Measurements from ENCODE around the gene HELZ. TPM values are rescaled to one million over a fixed set of nuclear protein-coding genes. Genes with fewer than 3 reads are reported as not detected.

HELZ gene
- polyA plus RNA-seq, 1 of the 3 experiments (the other 2 are of a cell fraction) = 4.3 TPM

DNA sequence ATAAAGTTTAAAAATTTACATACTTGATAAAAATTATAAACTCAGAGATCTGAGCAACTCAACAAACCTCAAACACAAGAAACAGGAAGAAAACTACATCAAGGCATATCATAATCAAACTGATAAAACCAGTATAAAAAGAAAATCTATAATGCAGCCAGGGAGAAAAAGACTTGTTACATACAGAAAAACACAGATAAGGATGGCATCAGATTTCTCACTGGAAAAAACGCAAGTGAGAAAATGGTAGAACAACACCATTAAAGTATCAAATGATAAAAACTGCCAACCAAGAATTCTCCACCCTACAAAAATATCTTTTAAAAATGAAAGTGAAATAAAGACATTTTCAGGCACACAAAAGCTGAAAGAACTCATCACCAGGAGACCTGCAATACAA is 129.6 kb downstream of the HELZ start (continued):
- no peak for TF ChIP-seq CTCF (IDR thresholded peaks at IDR 0.05)
- TF ChIP-seq JUND (IDR thresholded peaks at IDR 0.05) = no peak

DNA sequence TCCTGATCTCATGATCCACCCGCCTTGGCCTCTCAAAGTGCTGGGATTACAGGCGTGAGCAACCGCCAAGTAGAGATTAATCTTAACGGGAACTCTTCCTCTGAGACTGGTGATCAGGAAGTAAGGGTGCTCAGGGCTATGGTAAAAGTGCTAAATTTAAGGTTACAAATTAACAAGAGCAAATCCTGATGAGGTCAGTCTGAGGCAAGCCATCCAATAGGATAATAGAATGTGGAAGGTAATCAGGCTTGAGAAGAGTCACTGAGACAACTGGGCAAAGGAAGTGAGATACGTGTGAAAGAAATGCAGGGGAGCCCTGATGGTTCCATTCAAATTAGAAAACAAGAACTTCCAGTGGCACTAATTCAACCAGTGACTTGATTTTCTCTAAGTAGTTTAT is 131.5 kb downstream of the HELZ start:
- no peaks in the 10 kb centered on the region for H4K20me1 ChIP-seq (ENCODE audit: insufficient read depth)
- CTCF ChIA-PET = interaction anchor here (0.7 to 1.6 kb wide), 2 partner anchors 45 to 183 kb away, joined by 4 to 6 read pairs; no protein-coding TSS in a partner anchor

More for the DNA sequence above, 131.5 kb downstream of the HELZ start:
- H3K27me3 ChIP-seq (ENCODE audit: insufficient read depth) = no peaks in the 10 kb centered on the region
- no peaks in the 10 kb centered on the region for H3F3A ChIP-seq (replicated peaks; ENCODE audit: insufficient read depth)
- no peak overlapping the region for H3K4me2 ChIP-seq
- H3K9ac ChIP-seq = no peak overlapping the region
- POLR2A ChIA-PET = no interaction called here
- no peaks in the 10 kb centered on the region for H3K9me2 ChIP-seq
- H3K4me1 ChIP-seq (ENCODE audit: control insufficient read depth in 1 of 2, insufficient read depth in 2 of 2, low read depth in 1 of 2, low read length in 1 of 2) = peaks cover 0 to 5% of the 10 kb centered on the region in 2 experiments; a peak in 2 of 4 replicates
- no peak overlapping the region for H3K4me3 ChIP-seq (ENCODE audit: low read depth in 2 of 2, low read length in 1 of 2)
- no peak overlapping the region for H2AFZ ChIP-seq (ENCODE audit: low read depth)
- H3K36me3 ChIP-seq (replicated peaks in 1 of 2; ENCODE audit: control insufficient read depth in 1 of 2, insufficient read depth in 2 of 2, low read length in 1 of 2) = peaks cover 67 to 73% of the 10 kb centered on the region in 2 experiments
- no peak for TF ChIP-seq IRF3 (IDR thresholded peaks at IDR 0.05; ENCODE audit: low read depth, low read length)
- no peak for TF ChIP-seq SIN3A (IDR thresholded peaks at IDR 0.05; ENCODE audit: borderline replicate concordance, low read depth, low read length)
- no peak for TF ChIP-seq TCF12 (IDR thresholded peaks at IDR 0.05)
- TF ChIP-seq TAF1 (IDR thresholded peaks at IDR 0.05; ENCODE audit: borderline replicate concordance, low read depth, low read length) = no peak
- TF ChIP-seq ELF1 (IDR thresholded peaks at IDR 0.05) = no peak
- no peak for TF ChIP-seq GABPA (IDR thresholded peaks at IDR 0.05; ENCODE audit: low read depth)
- TF ChIP-seq FOXJ3 (CRISPR knock-in tag; IDR thresholded peaks at IDR 0.05) = no peak
- TF ChIP-seq RXRA (IDR thresholded peaks at IDR 0.05; ENCODE audit: borderline replicate concordance, low read depth) = no peak
- TF ChIP-seq PBX3 (IDR thresholded peaks at IDR 0.05) = no peak
- no peak for TF ChIP-seq SMC3 (IDR thresholded peaks at IDR 0.05; ENCODE audit: low read depth, low read length)
- no peak for TF ChIP-seq YY1 (IDR thresholded peaks at IDR 0.05; ENCODE audit: low read depth)
- no peak for TF ChIP-seq RCOR1 (IDR thresholded peaks at IDR 0.05; ENCODE audit: low read length)
- no peak for TF ChIP-seq CTCF (IDR thresholded peaks at IDR 0.05)
- no peak for TF ChIP-seq EP300 (IDR thresholded peaks at IDR 0.05; ENCODE audit: borderline replicate concordance in 1 of 2, low read depth in 1 of 2, low read length in 1 of 2)
- no peak for TF ChIP-seq POLR2AphosphoS5 (IDR thresholded peaks at IDR 0.05; ENCODE audit: low read depth, low read length)
- no peak for TF ChIP-seq JUND (IDR thresholded peaks at IDR 0.05)
- TF ChIP-seq EZH2phosphoT487 (IDR thresholded peaks at IDR 0.05; ENCODE audit: borderline replicate concordance, low read depth) = no peak
- H3K9me3 ChIP-seq = peaks cover 12% of the 10 kb centered on the region
- 97% methylated on average over 5 of the region's 5 CpGs for WGBS (ENCODE audit: low lambda C conversion rate)
- DNase-seq = no peak
- no peak overlapping the region for H3K27ac ChIP-seq (ENCODE audit: low read depth in 2 of 2, low read length in 1 of 2)
- no peaks in the 10 kb centered on the region for H3K79me2 ChIP-seq (ENCODE audit: insufficient read depth)
